ENCODE results near the gene TBC1D2. TPM values are rescaled to one million over a fixed set of nuclear protein-coding genes. Genes with fewer than 3 reads are reported as not detected.

Gene TBC1D2
- total and polyA plus RNA-seq, 2 of the 4 experiments (the other 2 are of a cell fraction) = 36.9 to 62.7 TPM

DNA sequence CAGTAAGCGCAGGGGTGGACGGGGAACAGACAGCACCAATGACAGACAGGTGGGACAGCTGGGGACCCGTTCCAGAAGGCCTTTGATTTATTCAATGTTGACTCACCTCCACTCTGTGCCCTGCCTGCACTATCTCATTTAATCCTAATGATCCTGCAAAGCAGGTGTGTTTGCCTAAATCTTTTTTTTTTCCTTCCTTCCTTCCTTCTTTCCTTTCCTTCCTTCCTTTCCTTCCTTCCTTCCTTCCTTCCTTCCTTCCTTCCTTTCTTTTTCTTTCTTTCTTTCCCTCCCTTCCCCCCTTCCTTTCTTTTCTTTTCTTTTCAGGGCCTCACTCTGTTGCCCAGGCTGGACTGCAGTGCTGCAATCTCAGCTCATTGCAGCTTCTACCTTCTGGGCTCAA, 45.9 kb downstream of the TBC1D2 start:
- H3K4ac ChIP-seq (ENCODE audit: low read depth, low read length) = no peak overlapping the region
- WGBS, 2 experiments (ENCODE audit: extremely low coverage in 2 of 2, insufficient read length in 1 of 2) = no CpG with 5 or more reads among the region's 3 CpGs
- H3K9me1 ChIP-seq (ENCODE audit: insufficient read depth, low read length) = no peaks in the 10 kb centered on the region
- no peak overlapping the region for H2AK9ac ChIP-seq (replicated peaks; ENCODE audit: low read depth, low read length, poor library complexity)
- dilution Hi-C loops (cut with HindIII; ENCODE audit: low sequenced_read_pairs, unreplicated experiment) (no loop called here), in situ Hi-C loops (cut with MboI; ENCODE audit: low sequenced_read_pairs) (loop anchor here (5.0 kb wide), 1 partner anchor 53 kb away; no protein-coding TSS in a partner anchor), intact Hi-C loops (cut with micrococcal nuclease) (loop anchor here (5.0 kb wide), 2 partner anchors 287 to 583 kb away; partner anchors contain the start of gene TRMO)
- peaks cover 15% of the 10 kb centered on the region; the same call in 1 of the 2 replicates for H3K36me3 ChIP-seq (ENCODE audit: control insufficient read depth, insufficient read depth, low read length)
- peaks cover under 1% of the 10 kb centered on the region; the same call in 1 of the 2 replicates for H3K4me1 ChIP-seq (ENCODE audit: control insufficient read depth, insufficient read depth, low read length)
- H3K4me3 ChIP-seq (ENCODE audit: insufficient read depth, low read depth, low read length) = no peak overlapping the region
- no peak overlapping the region for H3K14ac ChIP-seq (replicated peaks; ENCODE audit: low read depth, low read length)
- H3K27me3 ChIP-seq (ENCODE audit: control insufficient read depth, insufficient read depth, low read length) = no peaks in the 10 kb centered on the region
- peaks cover 4 to 17% of the 10 kb centered on the region in 2 experiments; a peak in 2 of 4 replicates for H3K79me1 ChIP-seq (ENCODE audit: low read depth in 1 of 2, low read length in 2 of 2)
- no peak overlapping the region for H2BK20ac ChIP-seq (ENCODE audit: low read depth, low read length)
- no peak overlapping the region for H4K91ac ChIP-seq (ENCODE audit: insufficient read depth, low read depth, low read length)
- no peak overlapping the region for H2AFZ ChIP-seq (replicated peaks; ENCODE audit: low read length, poor library complexity)
- H2BK5ac ChIP-seq (ENCODE audit: low read depth, low read length, poor library complexity, severe bottlenecking) = no peak overlapping the region
- no peak overlapping the region for H4K5ac ChIP-seq (ENCODE audit: low read depth, low read length)
- H4K8ac ChIP-seq (ENCODE audit: low read depth in 2 of 2, low read length in 2 of 2) = no peak overlapping the region
- CTCF ChIA-PET = no interaction called here
- no peak overlapping the region for H3K27ac ChIP-seq (ENCODE audit: insufficient read depth, low read length)
- H2BK15ac ChIP-seq (ENCODE audit: low read depth, low read length) = no peak overlapping the region
- DNase-seq = no peak
- no peak overlapping the region for H2BK120ac ChIP-seq (ENCODE audit: low read depth, low read length)
- H2AK5ac ChIP-seq (ENCODE audit: low read depth, low read length) = no peak overlapping the region
- no peaks in the 10 kb centered on the region for H4K20me1 ChIP-seq (ENCODE audit: insufficient read depth, low read length)
- ATAC-seq (ENCODE audit: low read depth) = no peak
- no TSS peak for BruUV-seq (replicated peaks)
- no peak overlapping the region for H3K56ac ChIP-seq (ENCODE audit: extremely low read depth, insufficient read depth, low read length)
- TF ChIP-seq RCOR1 (IDR thresholded peaks at IDR 0.05; ENCODE audit: insufficient replicate concordance, low read length) (no peak), MAFK (IDR thresholded peaks at IDR 0.05; ENCODE audit: low read depth, low read length) (no peak), MAZ (IDR thresholded peaks at IDR 0.05; ENCODE audit: borderline replicate concordance, low read depth, low read length) (no peak), CHD1 (IDR thresholded peaks at IDR 0.05; ENCODE audit: low read depth, low read length) (no peak), BHLHE40 (IDR thresholded peaks at IDR 0.05; ENCODE audit: low read depth, low read length) (no peak), NFE2L2 (IDR thresholded peaks at IDR 0.05; ENCODE audit: low read depth, low read length) (no peak)
- TF ChIP-seq, protein P1, sequence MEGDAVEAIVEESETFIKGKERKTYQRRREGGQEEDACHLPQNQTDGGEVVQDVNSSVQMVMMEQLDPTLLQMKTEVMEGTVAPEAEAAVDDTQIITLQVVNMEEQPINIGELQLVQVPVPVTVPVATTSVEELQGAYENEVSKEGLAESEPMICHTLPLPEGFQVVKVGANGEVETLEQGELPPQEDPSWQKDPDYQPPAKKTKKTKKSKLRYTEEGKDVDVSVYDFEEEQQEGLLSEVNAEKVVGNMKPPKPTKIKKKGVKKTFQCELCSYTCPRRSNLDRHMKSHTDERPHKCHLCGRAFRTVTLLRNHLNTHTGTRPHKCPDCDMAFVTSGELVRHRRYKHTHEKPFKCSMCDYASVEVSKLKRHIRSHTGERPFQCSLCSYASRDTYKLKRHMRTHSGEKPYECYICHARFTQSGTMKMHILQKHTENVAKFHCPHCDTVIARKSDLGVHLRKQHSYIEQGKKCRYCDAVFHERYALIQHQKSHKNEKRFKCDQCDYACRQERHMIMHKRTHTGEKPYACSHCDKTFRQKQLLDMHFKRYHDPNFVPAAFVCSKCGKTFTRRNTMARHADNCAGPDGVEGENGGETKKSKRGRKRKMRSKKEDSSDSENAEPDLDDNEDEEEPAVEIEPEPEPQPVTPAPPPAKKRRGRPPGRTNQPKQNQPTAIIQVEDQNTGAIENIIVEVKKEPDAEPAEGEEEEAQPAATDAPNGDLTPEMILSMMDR (conservative IDR thresholded peaks at IDR 0.05; ENCODE audit: low read depth, low read length) = no peak
- TF ChIP-seq, protein P2, sequence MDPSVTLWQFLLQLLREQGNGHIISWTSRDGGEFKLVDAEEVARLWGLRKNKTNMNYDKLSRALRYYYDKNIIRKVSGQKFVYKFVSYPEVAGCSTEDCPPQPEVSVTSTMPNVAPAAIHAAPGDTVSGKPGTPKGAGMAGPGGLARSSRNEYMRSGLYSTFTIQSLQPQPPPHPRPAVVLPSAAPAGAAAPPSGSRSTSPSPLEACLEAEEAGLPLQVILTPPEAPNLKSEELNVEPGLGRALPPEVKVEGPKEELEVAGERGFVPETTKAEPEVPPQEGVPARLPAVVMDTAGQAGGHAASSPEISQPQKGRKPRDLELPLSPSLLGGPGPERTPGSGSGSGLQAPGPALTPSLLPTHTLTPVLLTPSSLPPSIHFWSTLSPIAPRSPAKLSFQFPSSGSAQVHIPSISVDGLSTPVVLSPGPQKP (IDR thresholded peaks at IDR 0.05; ENCODE audit: borderline replicate concordance, low read depth, low read length) = no peak
- no peak overlapping the region for H3K18ac ChIP-seq (ENCODE audit: low read depth, low read length)
- no peak overlapping the region for H3K4me2 ChIP-seq (ENCODE audit: low read depth, low read length)
- POLR2A ChIA-PET (ENCODE audit: unreplicated experiment) = interaction anchor here (0.7 kb wide), 1 partner anchor 46 kb away, joined by 3 read pairs; no protein-coding TSS in a partner anchor
- no peak overlapping the region for H3K9ac ChIP-seq (ENCODE audit: low read depth, low read length)
- H3K23ac ChIP-seq (ENCODE audit: low read depth, low read length) = no peak overlapping the region
- H3K9me3 ChIP-seq (ENCODE audit: control insufficient read depth, insufficient read depth, low read length) = no peaks in the 10 kb centered on the region

All from IMR-90 (cell line).